Neural cell (in vitro differentiated cells): ENCODE measurements around the gene SLC66A2. TPM values are rescaled to one million over a fixed set of nuclear protein-coding genes. Genes with fewer than 3 reads are reported as not detected.

Source experiments
- H2AFZ ChIP-seq: fragments of 200-600, 300-800 bp; sonication (generic), shearing (Covaris generic); 2 replicates; pipeline ENCODE4 v1.6.0; 2014; ENCODE audit warnings: low read depth, mild to moderate bottlenecking, antibody characterized with exemption, low read length, moderate library complexity
- H3F3A ChIP-seq: fragments of 200-600 bp; shearing (Covaris generic); 2 replicates; pipeline ENCODE4 v1.6.1; 2016; ENCODE audit warnings: mild to moderate bottlenecking, moderate library complexity, mixed read lengths, antibody characterized with exemption, low read length; ENCODE audit not compliant: insufficient read depth, poor library complexity, severe bottlenecking
- H3K27ac ChIP-seq: fragments of 200-600, 300-800 bp; sonication (generic), shearing (Covaris generic); 2 replicates; pipeline ENCODE4 v1.5.1; 2014; ENCODE audit warnings: mild to moderate bottlenecking, low read length, moderate library complexity
- H3K27me3 ChIP-seq: fragments of 300-800, 200-600 bp; sonication (generic), shearing (Covaris generic); 2 replicates; pipeline ENCODE4 v1.6.0; 2014; ENCODE audit warnings: mild to moderate bottlenecking, low read depth, low read length, moderate library complexity; ENCODE audit not compliant: insufficient read depth
- H3K36me3 ChIP-seq: fragments of 300-800, 200-600 bp; sonication (generic), shearing (Covaris generic); 2 replicates; pipeline ENCODE4 v1.5.1; 2014; ENCODE audit warnings: mild to moderate bottlenecking, antibody characterized with exemption, low read length, moderate library complexity; ENCODE audit not compliant: insufficient read depth
- H3K4me2 ChIP-seq: fragments of 300-800, 200-600 bp; sonication (generic), shearing (Covaris generic); 2 replicates; pipeline ENCODE4 v1.6.0; 2014; ENCODE audit warnings: mild to moderate bottlenecking, low read length
- H3K4me3 ChIP-seq: fragments of 300-800, 200-600 bp; sonication (generic), shearing (Covaris generic); 2 replicates; pipeline ENCODE4 v1.5.1; 2014; ENCODE audit warnings: mild to moderate bottlenecking, low read length, moderate library complexity
- H3K79me2 ChIP-seq: fragments of 200-600 bp; shearing (Covaris generic); replicated peaks from 2 replicates; pipeline ENCODE4 v1.6.0; 2014; ENCODE audit warnings: mild to moderate bottlenecking, low read length, moderate library complexity; ENCODE audit not compliant: insufficient read depth
- H3K9ac ChIP-seq: fragments of 300-800, 200-600 bp; sonication (generic), shearing (Covaris generic); 2 replicates; pipeline ENCODE4 v1.6.1; 2016; ENCODE audit warnings: mild to moderate bottlenecking, low read length, mixed read lengths
- H3K9me2 ChIP-seq: fragments of 200-600 bp; shearing (Covaris generic); 2 replicates; pipeline ENCODE4 v1.6.1; 2016; ENCODE audit warnings: mild to moderate bottlenecking, low read length, mixed read lengths; ENCODE audit not compliant: insufficient read depth
- H3K9me3 ChIP-seq: fragments of 200-600, 300-800 bp; sonication (generic), shearing (Covaris generic); 2 replicates; pipeline ENCODE4 v1.6.1; 2016; ENCODE audit warnings: mild to moderate bottlenecking, mixed run types, low read length, moderate library complexity, mixed read lengths
- H4K20me1 ChIP-seq: fragments of 200-600 bp; shearing (Covaris generic); 2 replicates; pipeline ENCODE4 v1.6.1; 2016; ENCODE audit warnings: mild to moderate bottlenecking, mixed run types; ENCODE audit not compliant: insufficient read depth
- EP300 ChIP-seq: fragments of 450-650 bp; conservative IDR thresholded peaks from 2 replicates; pipeline ENCODE4 v1.6.1; 2014; ENCODE audit warnings: antibody characterized with exemption, mild to moderate bottlenecking, moderate library complexity; ENCODE audit not compliant: poor library complexity, severe bottlenecking
- EZH2 ChIP-seq: fragments of 200-600, 300-800 bp; shearing (Covaris generic), sonication (generic); IDR thresholded peaks from 2 replicates; pipeline ENCODE4 v1.6.1; 2014; ENCODE audit warnings: antibody characterized with exemption, low read length, borderline replicate concordance, mild to moderate bottlenecking; ENCODE audit not compliant: insufficient read depth, poor library complexity, severe bottlenecking
- MXI1 ChIP-seq: fragments of 450-650 bp; conservative IDR thresholded peaks from 2 replicates; pipeline ENCODE4 v1.6.1; 2014; ENCODE audit warnings: antibody characterized with exemption, mild to moderate bottlenecking; ENCODE audit not compliant: poor library complexity, severe bottlenecking
- POLR2AphosphoS5 ChIP-seq: IDR thresholded peaks from 2 replicates; pipeline ENCODE4 v1.6.1; 2012
- RAD21 ChIP-seq: fragments of 450-650 bp; conservative IDR thresholded peaks from 2 replicates; pipeline ENCODE4 v1.6.1; 2014; ENCODE audit warnings: antibody characterized with exemption, mild to moderate bottlenecking, moderate library complexity
- SMC3 ChIP-seq: fragments of 450-650 bp; conservative IDR thresholded peaks from 2 replicates; pipeline ENCODE4 v1.6.1; 2014; ENCODE audit warnings: antibody characterized with exemption, mild to moderate bottlenecking, moderate library complexity; ENCODE audit not compliant: poor library complexity
- TAF1 ChIP-seq: IDR thresholded peaks from 2 replicates; pipeline ENCODE4 v1.6.1; 2012; ENCODE audit warnings: low read depth
- polyA plus RNA-seq: library from polyadenylated mRNA; depleted of rRNA; stranded (reverse); fragments of >200 nt; gene quantifications from 2 replicates; pipeline ENCODE4 v1.2.3, GENCODE V29; 2014
- TF ChIP-seq, protein P1 (sequence below): IDR thresholded peaks from 2 replicates; pipeline ENCODE4 v1.6.1; 2012; ENCODE audit warnings: borderline replicate concordance
- TF ChIP-seq, protein P2 (sequence below): fragments of 450-650 bp; IDR thresholded peaks from 2 replicates; pipeline ENCODE4 v1.5.1; 2014; ENCODE audit warnings: antibody characterized with exemption, mild to moderate bottlenecking, moderate library complexity; ENCODE audit not compliant: poor library complexity, severe bottlenecking

The SLC66A2 gene
- polyA plus RNA-seq, 1 donor from 2014 or later: 66.7 TPM

DNA sequence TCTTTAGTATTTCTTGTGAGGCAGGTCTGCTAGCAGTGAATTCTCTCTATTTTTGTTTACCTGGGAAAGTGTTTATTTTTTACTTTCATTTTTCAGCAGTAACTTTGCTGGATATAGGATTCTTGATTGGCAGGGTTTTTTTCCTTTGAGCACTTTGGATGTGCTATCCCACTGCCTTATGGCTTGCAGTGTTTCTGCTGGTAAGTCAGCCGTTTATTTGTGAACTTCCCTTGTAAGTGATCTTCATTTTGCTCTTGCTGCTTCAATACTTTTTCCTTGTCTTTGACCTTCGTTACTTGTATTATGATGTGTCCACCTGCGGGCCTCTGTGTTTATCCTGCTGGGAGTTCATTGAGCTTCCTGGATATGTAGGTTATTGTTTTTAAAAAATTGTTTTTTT lies 54.7 kb downstream of the SLC66A2 start:
- no peaks in the 10 kb centered on the region for H4K20me1 ChIP-seq
- no peak overlapping the region for H2AFZ ChIP-seq
- no peaks in the 10 kb centered on the region for H3K27me3 ChIP-seq
- peaks cover 33% of the 10 kb centered on the region for H3K9me3 ChIP-seq
- no peak overlapping the region for H3K9ac ChIP-seq
- H3K4me3 ChIP-seq: no peak overlapping the region
- no peaks in the 10 kb centered on the region for H3F3A ChIP-seq
- H3K79me2 ChIP-seq: no peaks in the 10 kb centered on the region
- H3K27ac ChIP-seq: no peak overlapping the region
- TF ChIP-seq, protein P1, sequence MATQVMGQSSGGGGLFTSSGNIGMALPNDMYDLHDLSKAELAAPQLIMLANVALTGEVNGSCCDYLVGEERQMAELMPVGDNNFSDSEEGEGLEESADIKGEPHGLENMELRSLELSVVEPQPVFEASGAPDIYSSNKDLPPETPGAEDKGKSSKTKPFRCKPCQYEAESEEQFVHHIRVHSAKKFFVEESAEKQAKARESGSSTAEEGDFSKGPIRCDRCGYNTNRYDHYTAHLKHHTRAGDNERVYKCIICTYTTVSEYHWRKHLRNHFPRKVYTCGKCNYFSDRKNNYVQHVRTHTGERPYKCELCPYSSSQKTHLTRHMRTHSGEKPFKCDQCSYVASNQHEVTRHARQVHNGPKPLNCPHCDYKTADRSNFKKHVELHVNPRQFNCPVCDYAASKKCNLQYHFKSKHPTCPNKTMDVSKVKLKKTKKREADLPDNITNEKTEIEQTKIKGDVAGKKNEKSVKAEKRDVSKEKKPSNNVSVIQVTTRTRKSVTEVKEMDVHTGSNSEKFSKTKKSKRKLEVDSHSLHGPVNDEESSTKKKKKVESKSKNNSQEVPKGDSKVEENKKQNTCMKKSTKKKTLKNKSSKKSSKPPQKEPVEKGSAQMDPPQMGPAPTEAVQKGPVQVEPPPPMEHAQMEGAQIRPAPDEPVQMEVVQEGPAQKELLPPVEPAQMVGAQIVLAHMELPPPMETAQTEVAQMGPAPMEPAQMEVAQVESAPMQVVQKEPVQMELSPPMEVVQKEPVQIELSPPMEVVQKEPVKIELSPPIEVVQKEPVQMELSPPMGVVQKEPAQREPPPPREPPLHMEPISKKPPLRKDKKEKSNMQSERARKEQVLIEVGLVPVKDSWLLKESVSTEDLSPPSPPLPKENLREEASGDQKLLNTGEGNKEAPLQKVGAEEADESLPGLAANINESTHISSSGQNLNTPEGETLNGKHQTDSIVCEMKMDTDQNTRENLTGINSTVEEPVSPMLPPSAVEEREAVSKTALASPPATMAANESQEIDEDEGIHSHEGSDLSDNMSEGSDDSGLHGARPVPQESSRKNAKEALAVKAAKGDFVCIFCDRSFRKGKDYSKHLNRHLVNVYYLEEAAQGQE: no peak
- no peak for TF ChIP-seq RAD21
- no peak for TF ChIP-seq MXI1
- TF ChIP-seq EZH2: no peak
- no peak for TF ChIP-seq EP300
- no peak for TF ChIP-seq POLR2AphosphoS5
- TF ChIP-seq TAF1: no peak
- TF ChIP-seq SMC3: no peak
- TF ChIP-seq, protein P2, sequence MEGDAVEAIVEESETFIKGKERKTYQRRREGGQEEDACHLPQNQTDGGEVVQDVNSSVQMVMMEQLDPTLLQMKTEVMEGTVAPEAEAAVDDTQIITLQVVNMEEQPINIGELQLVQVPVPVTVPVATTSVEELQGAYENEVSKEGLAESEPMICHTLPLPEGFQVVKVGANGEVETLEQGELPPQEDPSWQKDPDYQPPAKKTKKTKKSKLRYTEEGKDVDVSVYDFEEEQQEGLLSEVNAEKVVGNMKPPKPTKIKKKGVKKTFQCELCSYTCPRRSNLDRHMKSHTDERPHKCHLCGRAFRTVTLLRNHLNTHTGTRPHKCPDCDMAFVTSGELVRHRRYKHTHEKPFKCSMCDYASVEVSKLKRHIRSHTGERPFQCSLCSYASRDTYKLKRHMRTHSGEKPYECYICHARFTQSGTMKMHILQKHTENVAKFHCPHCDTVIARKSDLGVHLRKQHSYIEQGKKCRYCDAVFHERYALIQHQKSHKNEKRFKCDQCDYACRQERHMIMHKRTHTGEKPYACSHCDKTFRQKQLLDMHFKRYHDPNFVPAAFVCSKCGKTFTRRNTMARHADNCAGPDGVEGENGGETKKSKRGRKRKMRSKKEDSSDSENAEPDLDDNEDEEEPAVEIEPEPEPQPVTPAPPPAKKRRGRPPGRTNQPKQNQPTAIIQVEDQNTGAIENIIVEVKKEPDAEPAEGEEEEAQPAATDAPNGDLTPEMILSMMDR: no peak
- H3K36me3 ChIP-seq: no peaks in the 10 kb centered on the region
- no peak overlapping the region for H3K4me2 ChIP-seq
- no peaks in the 10 kb centered on the region for H3K9me2 ChIP-seq

DNA sequence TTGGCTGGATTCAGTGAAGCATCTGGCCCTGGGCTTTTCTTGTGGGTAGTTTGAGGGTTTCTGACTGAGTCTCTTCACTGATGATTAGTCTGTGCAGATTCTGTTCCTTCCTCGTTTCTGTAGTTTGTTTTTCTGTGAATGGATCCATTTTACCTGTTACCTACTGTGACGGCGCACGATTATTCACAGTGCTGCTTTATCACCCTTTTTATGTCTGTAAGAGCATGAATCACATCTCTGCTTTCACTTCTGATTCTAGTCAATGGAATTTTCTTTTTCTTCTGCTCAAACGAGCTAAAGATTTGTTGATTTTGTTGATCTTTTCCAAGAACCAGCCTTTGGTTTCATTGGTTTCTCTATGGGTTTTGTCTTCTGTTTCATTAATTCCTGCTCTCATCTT lies 60.8 kb downstream of the SLC66A2 start:
- no peaks in the 10 kb centered on the region for H3K27me3 ChIP-seq
- no peaks in the 10 kb centered on the region for H3F3A ChIP-seq
- H3K4me2 ChIP-seq: no peak overlapping the region
- no peak overlapping the region for H2AFZ ChIP-seq
- H3K36me3 ChIP-seq: no peaks in the 10 kb centered on the region
- TF ChIP-seq, protein P2: no peak
- TF ChIP-seq POLR2AphosphoS5 (no peak), SMC3 (no peak), TAF1 (no peak), EZH2 (no peak), RAD21 (no peak), EP300 (no peak), MXI1 (no peak)
- TF ChIP-seq, protein P1: no peak
- H3K79me2 ChIP-seq: no peaks in the 10 kb centered on the region
- no peaks in the 10 kb centered on the region for H4K20me1 ChIP-seq
- H3K9ac ChIP-seq: no peak overlapping the region
- H3K9me3 ChIP-seq: peaks cover 28% of the 10 kb centered on the region
- H3K27ac ChIP-seq: no peak overlapping the region
- H3K9me2 ChIP-seq: no peaks in the 10 kb centered on the region
- no peak overlapping the region for H3K4me3 ChIP-seq
